Measurements from ENCODE around the gene SPACA7.

DNA sequence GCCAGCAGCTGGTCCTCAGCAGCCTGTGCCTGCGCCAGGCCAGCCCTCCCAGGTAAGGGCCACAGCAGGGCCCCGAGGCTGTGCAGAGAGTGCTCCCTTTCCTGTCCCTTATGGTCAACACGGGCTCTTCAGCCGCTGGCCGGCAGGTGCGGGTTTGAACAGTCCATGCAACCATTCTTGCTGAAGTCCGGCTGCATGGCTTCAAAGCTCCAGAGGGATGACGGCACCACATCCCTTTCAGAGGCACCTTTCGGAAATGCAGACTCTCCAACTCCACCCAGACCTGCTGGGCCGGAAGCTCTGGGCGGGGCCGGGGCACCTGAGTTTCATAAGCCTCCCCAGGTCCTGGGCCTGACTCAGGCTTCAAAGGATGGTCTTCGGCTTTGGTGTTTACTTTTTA, 81.3 kb downstream of the SPACA7 start:
- no peak for TF ChIP-seq BRCA1 (IDR thresholded peaks at IDR 0.05; ENCODE audit: low read depth, low read length)
- no peak for TF ChIP-seq ZNF274 (IDR thresholded peaks at IDR 0.05; ENCODE audit: insufficient read depth, insufficient read length)
- TF ChIP-seq IRF4 (IDR thresholded peaks at IDR 0.05; ENCODE audit: low read depth, low read length), result no peak
- TF ChIP-seq NFYA (IDR thresholded peaks at IDR 0.05; ENCODE audit: borderline replicate concordance, low read depth, low read length), result no peak
- TF ChIP-seq CTCF (IDR thresholded peaks at IDR 0.05 in 2 of 3, conservative IDR thresholded peaks at IDR 0.05 in 1 of 3; ENCODE audit: control insufficient read depth in 2 of 3, extremely low read depth in 1 of 3, insufficient read depth in 1 of 3, low read depth in 3 of 3, low read length in 3 of 3), result no peak
- no peak for TF ChIP-seq ZBTB11 (CRISPR knock-in tag; IDR thresholded peaks at IDR 0.05)
- TF ChIP-seq POLR2A (IDR thresholded peaks at IDR 0.05; ENCODE audit: low read depth, low read length), result no peak
- no peak for TF ChIP-seq NR2C2 (IDR thresholded peaks at IDR 0.05; ENCODE audit: borderline replicate concordance, control insufficient read depth, insufficient read length, low read depth)
- no peak for TF ChIP-seq SREBF2 (IDR thresholded peaks at IDR 0.05; ENCODE audit: low read length)
- no peak for TF ChIP-seq EGR1 (IDR thresholded peaks at IDR 0.05; ENCODE audit: borderline replicate concordance in 1 of 2, low read depth in 2 of 2, low read length in 2 of 2)
- TF ChIP-seq RELA (IDR thresholded peaks at IDR 0.05; ENCODE audit: borderline replicate concordance, partially characterized antibody), result no peak
- TF ChIP-seq JUND (IDR thresholded peaks at IDR 0.05; ENCODE audit: low read depth, low read length), result no peak
